Stomach (tissue), 4 donors: ENCODE measurements around the gene TUB.

Source experiments
- EP300 ChIP-seq: sonication (generic); formaldehyde crosslinking; IDR thresholded peaks from one replicate; pipeline ENCODE4 v1.6.1; 2017; ENCODE audit warnings: antibody characterized with exemption
- POLR2A ChIP-seq, 4 donors: fragments of 450-650 bp; IDR thresholded peaks; one replicate each; pipeline ENCODE4 v1.6.1; 2016; ENCODE audit warnings: antibody characterized with exemption in 4 of 4, control low read depth in 2 of 4, mild to moderate bottlenecking in 1 of 4, moderate library complexity in 1 of 4
- POLR2AphosphoS5 ChIP-seq, 3 donors: sonication (generic); formaldehyde crosslinking; IDR thresholded peaks; one replicate each; pipeline ENCODE4 v1.6.1; 2016; ENCODE audit warnings: antibody characterized with exemption in 3 of 3
- TF ChIP-seq, protein P1 (sequence below), 7 experiments: fragments of 450-650 bp in 4 of 7; fragments of 200-600 bp in 3 of 7; sonication (generic) in 3 of 7; IDR thresholded peaks; one replicate each; pipeline ENCODE4 v1.5.1; 2016 to 2019; ENCODE audit warnings: antibody characterized with exemption in 7 of 7, control low read depth in 2 of 7, mild to moderate bottlenecking in 1 of 7

DNA sequence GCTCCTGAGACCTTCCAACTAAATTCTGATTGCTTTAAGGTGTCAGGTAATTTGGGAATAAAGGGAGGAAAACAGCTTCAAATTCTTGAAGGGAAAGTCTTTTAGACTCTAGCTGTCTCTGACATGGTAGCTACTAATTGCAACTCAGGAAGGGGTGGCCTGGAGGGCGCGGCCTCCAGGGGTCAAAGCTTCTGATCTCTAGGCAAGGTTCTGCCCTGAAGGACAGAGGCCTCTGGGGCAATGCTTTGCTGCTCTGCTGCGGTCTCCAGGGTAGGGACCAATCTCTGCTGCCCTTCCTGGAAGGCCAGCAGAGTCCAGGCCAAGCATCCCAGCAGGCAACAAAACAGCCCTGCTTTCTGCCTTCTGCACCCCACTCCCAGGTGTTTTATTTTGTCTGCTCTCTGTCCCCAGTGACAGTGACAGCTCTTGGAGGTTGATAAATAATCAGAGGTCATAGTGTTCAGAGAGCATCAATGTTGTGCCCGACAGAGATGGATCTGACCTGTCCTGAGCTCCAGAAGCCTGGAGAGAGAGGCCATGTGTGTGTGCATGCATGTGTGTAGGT, 1.8 kb upstream of the TUB start:
- TF ChIP-seq, protein P1, sequence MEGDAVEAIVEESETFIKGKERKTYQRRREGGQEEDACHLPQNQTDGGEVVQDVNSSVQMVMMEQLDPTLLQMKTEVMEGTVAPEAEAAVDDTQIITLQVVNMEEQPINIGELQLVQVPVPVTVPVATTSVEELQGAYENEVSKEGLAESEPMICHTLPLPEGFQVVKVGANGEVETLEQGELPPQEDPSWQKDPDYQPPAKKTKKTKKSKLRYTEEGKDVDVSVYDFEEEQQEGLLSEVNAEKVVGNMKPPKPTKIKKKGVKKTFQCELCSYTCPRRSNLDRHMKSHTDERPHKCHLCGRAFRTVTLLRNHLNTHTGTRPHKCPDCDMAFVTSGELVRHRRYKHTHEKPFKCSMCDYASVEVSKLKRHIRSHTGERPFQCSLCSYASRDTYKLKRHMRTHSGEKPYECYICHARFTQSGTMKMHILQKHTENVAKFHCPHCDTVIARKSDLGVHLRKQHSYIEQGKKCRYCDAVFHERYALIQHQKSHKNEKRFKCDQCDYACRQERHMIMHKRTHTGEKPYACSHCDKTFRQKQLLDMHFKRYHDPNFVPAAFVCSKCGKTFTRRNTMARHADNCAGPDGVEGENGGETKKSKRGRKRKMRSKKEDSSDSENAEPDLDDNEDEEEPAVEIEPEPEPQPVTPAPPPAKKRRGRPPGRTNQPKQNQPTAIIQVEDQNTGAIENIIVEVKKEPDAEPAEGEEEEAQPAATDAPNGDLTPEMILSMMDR (IDR thresholded peaks at IDR 0.05) = no peak
- TF ChIP-seq POLR2A (IDR thresholded peaks at IDR 0.05) = no peak
- TF ChIP-seq POLR2AphosphoS5 (IDR thresholded peaks at IDR 0.05) = no peak
- no peak for TF ChIP-seq EP300
